KG1 (cell line): ENCODE measurements around the gene MEN1.
"Not testable (repeated sequence)": the region's sequence is repeated elsewhere in the genome, so short reads cannot be mapped to it uniquely, and the experiment has no call there.

ENCODE experiments used
- DNase-seq: peaks from one replicate; lab custom pipeline; 2025; lab: John Stamatoyannopoulos, UW

Gene MEN1

GRCh38 chr11:64832467-64833197 is 22.3 kb upstream of the MEN1 start:
- no peak for DNase-seq

DNA sequence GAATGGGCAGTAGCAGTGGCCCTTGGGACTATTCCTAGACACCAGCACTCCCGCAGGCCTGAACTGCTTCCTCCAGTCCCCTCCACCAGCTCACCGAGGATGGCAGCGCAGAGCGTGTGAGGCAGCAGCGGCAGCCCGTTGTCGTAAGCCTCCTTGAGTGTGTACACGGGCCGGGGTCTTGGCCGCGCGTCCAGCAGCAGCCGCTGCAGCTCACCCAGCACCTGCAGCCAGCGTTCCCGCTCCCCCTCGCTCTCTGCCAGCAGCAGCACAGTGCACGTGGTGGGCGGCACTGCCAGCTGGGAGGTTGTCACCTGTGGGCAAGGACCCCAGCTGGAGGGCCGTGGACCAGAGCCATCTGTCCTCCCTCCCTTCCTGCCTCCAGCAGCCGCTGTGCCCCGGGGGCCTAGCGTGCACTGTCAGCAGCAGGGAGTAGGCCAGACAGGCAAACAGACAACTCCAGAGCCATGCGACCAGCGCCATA is 21.1 kb upstream of the MEN1 start:
- DNase-seq: no peak

GRCh38 chr11:64829536-64830251 is 19.3 kb upstream of the MEN1 start:
- DNase-seq: no peak

- no peak for DNase-seq
These were observed 17.1 kb upstream of the MEN1 start for GRCh38 chr11:64827451-64827839.

GRCh38 chr11:64826578-64827450 is 16.5 kb upstream of the MEN1 start:
- no peak for DNase-seq

GRCh38 chr11:64826062-64826461 is 15.7 kb upstream of the MEN1 start:
- DNase-seq: no peak

- no peak for DNase-seq
These were observed 13.3 kb upstream of the MEN1 start for GRCh38 chr11:64823568-64824119.

- no peak for DNase-seq
These were observed 7.1 kb upstream of the MEN1 start for GRCh38 chr11:64817476-64817875.

DNA sequence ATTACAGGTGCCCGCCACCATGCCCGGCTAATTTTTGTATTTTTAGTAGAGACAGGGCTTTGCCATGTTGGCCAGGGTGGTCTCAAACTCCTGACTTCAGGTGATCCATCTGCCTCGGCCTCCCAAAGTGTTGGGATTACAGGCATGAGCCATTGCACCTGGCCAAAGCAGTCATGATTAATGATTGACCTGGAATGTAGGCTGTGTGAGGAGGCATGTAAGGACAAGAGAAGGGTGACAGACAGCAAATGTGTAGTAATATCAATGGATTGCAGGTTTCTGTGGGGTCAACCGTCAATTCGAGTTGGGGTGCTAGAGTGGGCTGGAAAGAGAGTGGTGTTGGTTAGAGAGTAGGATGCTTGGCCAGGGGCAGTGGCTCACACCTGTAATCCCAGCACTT is 5.1 kb upstream of the MEN1 start:
- DNase-seq: not testable (repeated sequence)

DNA sequence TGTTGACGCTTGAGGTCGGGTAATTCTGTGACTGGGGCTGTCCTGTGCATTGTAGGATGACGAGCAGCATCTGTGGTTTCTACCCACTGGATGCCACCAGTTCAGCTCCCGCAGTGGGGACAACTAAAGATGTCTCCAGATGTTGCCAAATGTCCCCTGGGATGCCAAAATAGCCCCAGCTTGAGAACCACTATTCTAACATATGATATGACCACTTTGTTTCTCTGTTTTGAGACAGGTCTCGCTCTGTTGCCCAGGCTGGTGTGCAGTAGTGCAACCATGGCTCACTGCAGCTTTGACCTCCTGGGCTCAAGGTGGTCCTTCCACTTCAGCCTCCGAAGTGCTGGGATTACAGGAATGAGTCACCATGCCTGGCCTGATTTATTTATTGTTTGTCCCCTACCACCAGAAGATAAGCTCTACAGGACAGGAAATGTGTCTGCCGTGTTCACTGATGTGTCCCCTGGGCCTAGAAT is 4.4 kb upstream of the MEN1 start:
- no peak for DNase-seq

DNA sequence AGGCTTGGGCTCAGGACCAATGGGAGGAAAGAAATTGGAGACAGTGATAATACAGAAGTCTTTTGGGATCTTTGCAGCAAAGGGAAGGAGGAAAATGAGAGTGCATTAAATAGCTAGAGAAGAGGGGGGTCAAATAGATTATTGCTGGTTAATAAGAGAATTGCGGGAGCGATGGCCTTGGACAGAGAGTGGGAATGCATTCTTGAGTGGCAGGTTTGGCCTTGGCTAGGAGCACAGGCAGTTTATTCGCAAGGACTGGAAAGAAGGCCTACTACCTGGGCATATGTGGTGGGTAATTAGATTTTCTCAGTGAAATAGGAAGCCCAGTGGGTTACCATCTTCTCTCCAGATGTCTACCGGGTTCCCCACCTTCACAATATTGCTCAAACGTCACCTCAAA is 3.5 kb upstream of the MEN1 start:
- no peak for DNase-seq

- DNase-seq: no peak
These were observed 531 bp upstream of the MEN1 start for GRCh38 chr11:64810891-64811272.

GRCh38 chr11:64809781-64810241 is 540 bp downstream of the MEN1 start:
- DNase-seq: no peak

DNA sequence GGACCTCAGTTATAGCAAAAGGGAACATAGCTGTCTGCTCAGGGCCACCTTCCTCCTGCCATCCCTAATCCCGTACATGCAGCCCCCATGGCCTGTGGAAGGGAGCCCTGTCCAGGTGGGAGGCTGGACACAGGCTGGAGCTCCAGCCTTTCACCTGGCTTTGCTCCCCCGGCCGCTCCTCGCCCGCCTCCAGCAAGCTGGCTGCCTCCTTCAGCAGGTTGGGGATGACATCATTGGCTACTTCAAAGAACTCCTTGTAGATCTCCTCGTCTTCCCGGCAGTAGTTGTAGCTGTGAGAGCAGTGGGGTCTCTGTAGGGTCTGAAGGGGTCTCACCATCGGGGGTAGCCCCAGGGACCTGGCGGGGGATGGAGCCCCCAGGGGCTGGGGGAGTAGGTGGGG is 4.9 kb downstream of the MEN1 start:
- no peak for DNase-seq

GRCh38 chr11:64804346-64805210 is 5.8 kb downstream of the MEN1 start:
- DNase-seq: no peak

- no peak for DNase-seq
These were observed 6.5 kb downstream of the MEN1 start for GRCh38 chr11:64803846-64804345.

DNA sequence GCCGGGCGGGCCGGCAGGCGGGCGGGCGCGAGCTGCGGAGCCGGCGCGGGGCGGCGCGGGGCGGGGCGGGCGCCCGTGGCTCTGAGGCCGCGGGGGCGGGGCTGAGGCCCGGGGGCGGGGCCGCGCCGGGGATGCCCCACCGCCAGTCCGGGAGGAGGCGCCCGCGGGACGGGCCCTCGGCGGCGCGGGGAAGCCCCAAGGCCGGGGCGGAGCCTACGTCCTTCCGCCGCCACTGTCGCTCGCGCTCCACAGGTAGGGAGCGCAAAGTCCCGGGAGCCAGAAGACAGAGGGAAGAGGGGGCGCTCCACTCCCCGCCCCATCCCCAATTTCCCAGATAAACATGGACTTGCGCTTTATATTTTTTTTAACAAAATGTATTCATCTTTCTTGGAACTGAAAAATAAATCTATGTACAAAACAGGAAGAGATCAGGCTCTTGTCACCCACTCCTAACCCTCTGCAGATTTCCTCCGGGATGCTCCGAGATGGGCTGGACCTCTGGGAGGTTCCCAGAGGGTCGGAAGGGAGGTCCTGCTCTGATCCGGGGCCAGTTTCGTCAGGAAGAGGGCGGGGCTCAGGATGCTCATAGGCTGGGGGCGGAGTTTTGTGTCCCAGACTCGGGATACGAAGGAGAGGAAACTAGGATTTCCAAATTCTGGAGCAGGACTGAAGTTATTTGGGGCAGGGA is 7.0 kb downstream of the MEN1 start, which contains the start of gene MAP4K2:
MAP4K2 (minus strand) TSS at position 57 of the 688 bp plus-strand sequence. CDS start 65 bp downstream, outside the sequence.
- peak; percentile 85 for DNase-seq

GRCh38 chr11:64802370-64803157 is 7.8 kb downstream of the MEN1 start:
- DNase-seq: no peak
